Common myeloid progenitor, CD34-positive (primary cell): Measurements from ENCODE around the gene SLC39A7.
A peak's percentile ranks its signal among the peaks of the same experiment; 100 is the strongest.

Experiments used
- CTCF ChIA-PET: fragments of 350-600 bp; sonication (Branson Sonifier 250); formaldehyde crosslinking; loops from one replicate; lab custom pipeline; 2021; ENCODE audit warnings: antibody characterized with exemption; lab: Charles Lee
- POLR2A ChIA-PET: fragments of 350-600 bp; sonication (Branson Sonifier 250); formaldehyde crosslinking; loops from one replicate; lab custom pipeline; 2021; ENCODE audit warnings: antibody characterized with exemption; lab: Charles Lee
- DNase-seq, 3 donors: peaks; one replicate each; pipeline versions ENCODE4 v3.0.0 to v3.0.0-alpha.2; 2013
- H3K27ac ChIP-seq, 2 experiments: 1 replicate in 1 of 2; 2 replicates in 1 of 2; pipeline ENCODE4 v1.7.0; 2013; ENCODE audit warnings: inconsistent platforms in 2 of 2, low read length in 2 of 2, mild to moderate bottlenecking in 2 of 2, low read depth in 1 of 2, moderate library complexity in 1 of 2; ENCODE audit not compliant: severe bottlenecking in 2 of 2, insufficient read depth in 1 of 2, poor library complexity in 1 of 2
- H3K27me3 ChIP-seq, 5 experiments: replicated peaks in 2 of 5; 1 replicate in 3 of 5; 2 replicates in 2 of 5; pipeline versions ENCODE4 v1.6.1 to v1.7.0; 2013; ENCODE audit warnings: low read length in 4 of 5, mild to moderate bottlenecking in 2 of 5, moderate library complexity in 2 of 5, inconsistent platforms in 1 of 5; ENCODE audit not compliant: insufficient read depth in 5 of 5, control insufficient read depth in 4 of 5
- H3K36me3 ChIP-seq, 4 experiments: 1 replicate in 2 of 4; 2 replicates in 2 of 4; pipeline versions ENCODE4 v1.6.1 to v1.7.0; 2013; ENCODE audit warnings: low read length in 3 of 4, control low read depth in 1 of 4, mild to moderate bottlenecking in 1 of 4; ENCODE audit not compliant: control insufficient read depth in 4 of 4, insufficient read depth in 4 of 4
- H3K4me1 ChIP-seq, 4 experiments: 1 replicate in 3 of 4; 2 replicates in 1 of 4; pipeline versions ENCODE4 v1.6.1 to v1.7.1; 2013; ENCODE audit warnings: low read length in 3 of 4, mild to moderate bottlenecking in 3 of 4, control low read depth in 1 of 4, inconsistent platforms in 1 of 4, moderate library complexity in 1 of 4; ENCODE audit not compliant: control insufficient read depth in 4 of 4, insufficient read depth in 4 of 4; ENCODE audit errors: control extremely low read depth in 1 of 4
- H3K4me3 ChIP-seq, 7 experiments: 1 replicate in 4 of 7; 2 replicates in 3 of 7; pipeline versions ENCODE4 v1.5.1 to v1.7.0; 2013; ENCODE audit warnings: mild to moderate bottlenecking in 7 of 7, low read length in 6 of 7, moderate library complexity in 6 of 7, inconsistent platforms in 2 of 7, low read depth in 2 of 7, control low read depth in 1 of 7; ENCODE audit not compliant: insufficient read depth in 4 of 7, control insufficient read depth in 1 of 7; ENCODE audit errors: extremely low read depth in 1 of 7
- H3K9me3 ChIP-seq, 5 experiments: 1 replicate in 4 of 5; 2 replicates in 1 of 5; pipeline versions ENCODE4 v1.6.1 to v1.7.1; 2013; ENCODE audit warnings: low read length in 4 of 5, mild to moderate bottlenecking in 2 of 5, inconsistent platforms in 1 of 5, low read depth in 1 of 5, moderate library complexity in 1 of 5; ENCODE audit not compliant: control insufficient read depth in 4 of 5, insufficient read depth in 2 of 5; ENCODE audit errors: control extremely low read depth in 1 of 5
- WGBS: methylation state at CpG from one replicate; pipeline ENCODE4 v1.1.5; 2013; ENCODE audit not compliant: insufficient coverage; 5-methylcytosine and 5-hydroxymethylcytosine counted together

SLC39A7 gene

GRCh38 chr6:33201935-33202334 lies 1.3 kb downstream of the SLC39A7 start:
- Histone ChIP-seq H3K4me3 (peak overlapping the region in 3 of 7 experiments; percentile 86 to 99 (median 92)), H3K36me3 (peaks cover 2 to 37% (median 22%) of the 10 kb centered on the region in 4 experiments), H3K9me3 (no peaks in the 10 kb centered on the region), H3K27me3 (no peaks in the 10 kb centered on the region), H3K4me1 (peaks cover 7 to 55% (median 47%) of the 10 kb centered on the region in 4 experiments), H3K27ac (peak overlapping the region in 1 of 2 experiments; percentile 98)
- 93% methylated on average over 2 of the region's 6 CpGs for WGBS
- no peak for DNase-seq
- ChIA-PET CTCF (interaction anchor here (1.5 kb wide), 1 partner anchor 12 kb away, joined by 4 read pairs; no protein-coding TSS in a partner anchor), POLR2A (no interaction called here)

GRCh38 chr6:33202799-33203198 lies 2.1 kb downstream of the SLC39A7 start:
- H3K4me3 ChIP-seq, result no peak overlapping the region
- peaks cover 7 to 61% (median 52%) of the 10 kb centered on the region in 4 experiments for H3K4me1 ChIP-seq
- H3K27ac ChIP-seq, result peak overlapping the region in 1 of 2 experiments; percentile 98
- 96% methylated on average over 4 of the region's 6 CpGs for WGBS
- no peaks in the 10 kb centered on the region for H3K9me3 ChIP-seq
- H3K27me3 ChIP-seq, result no peaks in the 10 kb centered on the region
- ChIA-PET POLR2A (no interaction called here), CTCF (interaction anchor here (0.9 to 1.5 kb wide), 3 partner anchors 9 to 18 kb away, joined by 3 to 5 read pairs (median 4); no protein-coding TSS in a partner anchor)
- DNase-seq, result no peak
- peaks cover 2 to 30% (median 17%) of the 10 kb centered on the region in 4 experiments for H3K36me3 ChIP-seq

- CTCF ChIA-PET, result interaction anchor here (1.4 to 1.5 kb wide), 2 partner anchors 14 to 17 kb away, joined by 4 to 5 read pairs; no protein-coding TSS in a partner anchor
- Histone ChIP-seq H3K9me3 (no peaks in the 10 kb centered on the region), H3K4me1 (peaks cover 7 to 58% (median 48%) of the 10 kb centered on the region in 4 experiments), H3K36me3 (peaks cover 2 to 27% (median 17%) of the 10 kb centered on the region in 4 experiments), H3K4me3 (peak overlapping the region in 3 of 7 experiments; percentile 87 to 94 (median 87)), H3K27ac (no peak overlapping the region), H3K27me3 (no peaks in the 10 kb centered on the region)
- POLR2A ChIA-PET, result no interaction called here
- no peak for DNase-seq
- WGBS, result 93% methylated on average over 3 of the region's 7 CpGs
These were observed 2.9 kb downstream of the SLC39A7 start for GRCh38 chr6:33203443-33204164.

GRCh38 chr6:33204165-33204414 lies 3.4 kb downstream of the SLC39A7 start:
- Histone ChIP-seq H3K36me3 (peaks cover 2 to 27% (median 17%) of the 10 kb centered on the region in 4 experiments), H3K27ac (no peak overlapping the region), H3K27me3 (no peaks in the 10 kb centered on the region), H3K4me3 (peak overlapping the region in 4 of 7 experiments; percentile 78 to 94 (median 87)), H3K9me3 (no peaks in the 10 kb centered on the region), H3K4me1 (peaks cover 8 to 59% (median 48%) of the 10 kb centered on the region in 4 experiments)
- WGBS, result 0% methylated on average over 2 of the region's 4 CpGs
- POLR2A ChIA-PET, result interaction anchor here (0.6 kb wide), 1 partner anchor 44 kb away, joined by 3 read pairs; no protein-coding TSS in a partner anchor
- no peak for DNase-seq
- CTCF ChIA-PET, result interaction anchor here (0.7 to 1.4 kb wide), 2 partner anchors 44 to 78 kb away, joined by 3 to 4 read pairs; no protein-coding TSS in a partner anchor

- WGBS, result under 1% methylated on average over 43 of the region's 48 CpGs
- no peaks in the 10 kb centered on the region for H3K9me3 ChIP-seq
- H3K36me3 ChIP-seq, result peaks cover 2 to 28% (median 18%) of the 10 kb centered on the region in 4 experiments
- POLR2A ChIA-PET, result interaction anchor here (0.6 kb wide), 1 partner anchor 44 kb away, joined by 3 read pairs; no protein-coding TSS in a partner anchor
- H3K4me1 ChIP-seq, result peaks cover 6 to 56% (median 45%) of the 10 kb centered on the region in 4 experiments
- DNase-seq, result peak; percentile 90 to 91 (median 91)
- H3K27ac ChIP-seq, result peak within 1 kb of the TSS in 1 of 2 experiments; percentile 51
- CTCF ChIA-PET, result interaction anchor here (0.7 to 1.4 kb wide), 3 partner anchors 9 to 78 kb away, joined by 3 to 4 read pairs (median 3); no protein-coding TSS in a partner anchor
- H3K27me3 ChIP-seq, result no peaks in the 10 kb centered on the region
- peak within 1 kb of the TSS; percentile 45 to 94 (median 80) for H3K4me3 ChIP-seq
These were observed 3.9 kb downstream of the SLC39A7 start, which contains the start of gene HSD17B8 for GRCh38 chr6:33204415-33205190. Gene HSD17B8, plus strand, starts transcription at chr6:33204655. Its CDS starts 14 bp downstream, at chr6:33204669.

- Histone ChIP-seq H3K27me3 (no peaks in the 10 kb centered on the region), H3K4me1 (peaks cover 5 to 53% (median 43%) of the 10 kb centered on the region in 4 experiments), H3K36me3 (peaks cover 2 to 36% (median 25%) of the 10 kb centered on the region in 4 experiments), H3K9me3 (no peaks in the 10 kb centered on the region), H3K4me3 (peak overlapping the region; percentile 45 to 94 (median 80)), H3K27ac (no peak overlapping the region)
- 43% methylated on average over 9 of the region's 17 CpGs for WGBS
- CTCF ChIA-PET, result interaction anchor here (1.0 to 1.4 kb wide), 3 partner anchors 10 to 189 kb away, joined by 3 read pairs; no protein-coding TSS in a partner anchor
- DNase-seq, result peak in 1 of 3 donors; percentile 29
- POLR2A ChIA-PET, result no interaction called here
These were observed 4.7 kb downstream of the SLC39A7 start for GRCh38 chr6:33205191-33206026.
